K562 (cell line): Measurements from ENCODE around the gene NDUFB3.

Experiments
- CBX5 ChIP-seq: IDR thresholded peaks from 2 replicates; pipeline ENCODE4 v1.6.1; 2014; ENCODE audit warnings: low read depth, borderline replicate concordance
- CHCHD3 ChIP-seq: fragments of 250-450 bp; sonication (Bioruptor Pico); IDR thresholded peaks from 2 replicates; pipeline ENCODE4 v2.1.2; 2022; ENCODE audit warnings: mild to moderate bottlenecking
- EZH2 ChIP-seq: IDR thresholded peaks from 2 replicates; pipeline ENCODE4 v1.6.1; 2012; ENCODE audit warnings: low read depth, mild to moderate bottlenecking, inconsistent platforms, low read length, borderline replicate concordance
- KDM1A ChIP-seq, 2 experiments: fragments of 450-650 bp; IDR thresholded peaks; 2 replicates each; pipeline ENCODE4 v1.6.1; 2016; ENCODE audit warnings: mild to moderate bottlenecking in 2 of 2
- POLR2A ChIP-seq: fragments of 450-650 bp; conservative IDR thresholded peaks from 2 replicates; pipeline ENCODE4 v1.6.1; 2016
- POLR2AphosphoS2 ChIP-seq: IDR thresholded peaks from 2 replicates; pipeline ENCODE4 v1.6.1; 2012; ENCODE audit warnings: low read length, improper control_type of control experiment
- SAFB ChIP-seq: fragments of 200-400 bp; formaldehyde crosslinking; IDR thresholded peaks from 2 replicates; pipeline ENCODE4 v1.6.1; 2017; ENCODE audit warnings: low read depth, low read length, borderline replicate concordance
- SP2 ChIP-seq: IDR thresholded peaks from 2 replicates; pipeline ENCODE4 v1.6.1; 2011; ENCODE audit warnings: mild to moderate bottlenecking, low read depth, low read length, moderate library complexity; ENCODE audit not compliant: poor library complexity, severe bottlenecking; ENCODE audit errors: extremely low read depth
- TCF7L2 ChIP-seq: fragments of 150-350 bp; IDR thresholded peaks from 2 replicates; pipeline ENCODE4 v1.6.1; 2016; ENCODE audit warnings: low read depth, mild to moderate bottlenecking, low read length, moderate library complexity
- USF1 ChIP-seq: sonication (generic); formaldehyde crosslinking; IDR thresholded peaks from 2 replicates; pipeline ENCODE4 v1.9.0; 2022; ENCODE audit warnings: mild to moderate bottlenecking, missing genetic modification reagents
- YY1 ChIP-seq, 3 experiments: IDR thresholded peaks; 2 replicates each; pipeline ENCODE4 v1.6.1; 2011; ENCODE audit warnings: low read length in 2 of 3, mild to moderate bottlenecking in 2 of 3, moderate library complexity in 2 of 3, borderline replicate concordance in 1 of 3, control low read depth in 1 of 3, low read depth in 1 of 3; ENCODE audit not compliant: insufficient read depth in 3 of 3, insufficient replicate concordance in 2 of 3, control insufficient read depth in 1 of 3, insufficient read length in 1 of 3; ENCODE audit errors: extremely low read depth in 1 of 3
- ZNF134 ChIP-seq: fragments of 250-450 bp; sonication (Bioruptor Pico); conservative IDR thresholded peaks from 2 replicates; pipeline ENCODE4 v1.4.0; 2020
- TF ChIP-seq, protein P1 (sequence below), 3 experiments: IDR thresholded peaks in 2 of 3; conservative IDR thresholded peaks in 1 of 3; 2 replicates each; pipeline ENCODE4 v1.5.1; 2011 to 2012; ENCODE audit warnings: low read length in 3 of 3, mild to moderate bottlenecking in 3 of 3, control low read depth in 2 of 3, improper control_type of control experiment in 1 of 3, inconsistent platforms in 1 of 3, low read depth in 1 of 3, mixed read lengths in 1 of 3, moderate library complexity in 1 of 3; ENCODE audit not compliant: insufficient read depth in 2 of 3

DNA sequence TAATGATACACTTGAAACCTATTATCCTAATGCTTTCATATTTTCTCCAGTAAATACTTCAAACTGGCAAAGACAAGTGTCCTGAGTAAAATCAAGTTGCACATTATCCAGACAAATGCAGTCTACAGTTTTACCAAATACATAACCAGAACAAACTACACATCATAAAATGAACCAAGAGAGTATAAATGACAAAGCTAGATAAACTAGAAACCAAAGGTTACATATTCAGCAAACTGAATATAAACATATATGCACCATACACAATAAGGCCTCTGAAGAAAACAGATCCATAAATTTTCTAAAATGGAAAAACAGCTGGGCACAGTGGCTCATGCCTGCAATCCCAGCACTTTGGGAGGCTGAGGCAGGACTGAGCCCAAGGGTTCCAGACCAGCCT lies 47.3 kb upstream of the NDUFB3 start:
- TF ChIP-seq KDM1A (IDR thresholded peaks at IDR 0.05) (no peak), TCF7L2 (no peak), CBX5 (no peak), CHCHD3 (no peak), EZH2 (no peak), POLR2A (no peak), SAFB (no peak), USF1 (no peak), POLR2AphosphoS2 (no peak), YY1 (IDR thresholded peaks at IDR 0.05; ENCODE audit: borderline replicate concordance in 1 of 3, control insufficient read depth in 1 of 3, extremely low read depth in 1 of 3, insufficient read depth in 3 of 3, insufficient read length in 1 of 3, insufficient replicate concordance in 2 of 3, low read depth in 1 of 3, low read length in 2 of 3) (no peak), SP2 (no peak), ZNF134 (no peak)
- TF ChIP-seq, protein P1, sequence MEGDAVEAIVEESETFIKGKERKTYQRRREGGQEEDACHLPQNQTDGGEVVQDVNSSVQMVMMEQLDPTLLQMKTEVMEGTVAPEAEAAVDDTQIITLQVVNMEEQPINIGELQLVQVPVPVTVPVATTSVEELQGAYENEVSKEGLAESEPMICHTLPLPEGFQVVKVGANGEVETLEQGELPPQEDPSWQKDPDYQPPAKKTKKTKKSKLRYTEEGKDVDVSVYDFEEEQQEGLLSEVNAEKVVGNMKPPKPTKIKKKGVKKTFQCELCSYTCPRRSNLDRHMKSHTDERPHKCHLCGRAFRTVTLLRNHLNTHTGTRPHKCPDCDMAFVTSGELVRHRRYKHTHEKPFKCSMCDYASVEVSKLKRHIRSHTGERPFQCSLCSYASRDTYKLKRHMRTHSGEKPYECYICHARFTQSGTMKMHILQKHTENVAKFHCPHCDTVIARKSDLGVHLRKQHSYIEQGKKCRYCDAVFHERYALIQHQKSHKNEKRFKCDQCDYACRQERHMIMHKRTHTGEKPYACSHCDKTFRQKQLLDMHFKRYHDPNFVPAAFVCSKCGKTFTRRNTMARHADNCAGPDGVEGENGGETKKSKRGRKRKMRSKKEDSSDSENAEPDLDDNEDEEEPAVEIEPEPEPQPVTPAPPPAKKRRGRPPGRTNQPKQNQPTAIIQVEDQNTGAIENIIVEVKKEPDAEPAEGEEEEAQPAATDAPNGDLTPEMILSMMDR (IDR thresholded peaks at IDR 0.05 in 2 of 3, conservative IDR thresholded peaks at IDR 0.05 in 1 of 3; ENCODE audit: insufficient read depth in 2 of 3, low read depth in 1 of 3, low read length in 3 of 3) = no peak
